SK-N-SH (cell line): ENCODE data around the gene BRD7.

Experiments
- EZH2phosphoT487 ChIP-seq: fragments of 200-600 bp; sonication (generic); IDR thresholded peaks from 2 replicates; pipeline ENCODE4 v1.6.1; 2017; ENCODE audit warnings: low read depth, mixed run types, mild to moderate bottlenecking, antibody characterized with exemption, moderate library complexity, borderline replicate concordance
- FOSL2 ChIP-seq: IDR thresholded peaks from 2 replicates; pipeline ENCODE4 v1.4.0; 2012; ENCODE audit warnings: low read depth, mild to moderate bottlenecking, moderate library complexity, borderline replicate concordance
- JUND ChIP-seq: IDR thresholded peaks from 2 replicates; pipeline ENCODE4 v1.4.0; 2012
- NFIC ChIP-seq: IDR thresholded peaks from 2 replicates; pipeline ENCODE4 v1.4.0; 2012; ENCODE audit warnings: borderline replicate concordance
- POLR2AphosphoS5 ChIP-seq: IDR thresholded peaks from 2 replicates; pipeline ENCODE4 v1.6.1; 2012; ENCODE audit warnings: low read depth, low read length
- RFX5 ChIP-seq: IDR thresholded peaks from 2 replicates; pipeline ENCODE4 v1.6.1; 2012; ENCODE audit warnings: mild to moderate bottlenecking, improper control_type of control experiment, low read length
- SMC3 ChIP-seq: IDR thresholded peaks from 2 replicates; pipeline ENCODE4 v1.6.1; 2012; ENCODE audit warnings: low read depth, low read length, improper control_type of control experiment
- TF ChIP-seq, protein P1 (sequence below): fragments of 200-600 bp; sonication (generic); IDR thresholded peaks from 2 replicates; pipeline ENCODE4 v1.6.1; 2017; ENCODE audit warnings: antibody characterized with exemption, mild to moderate bottlenecking, moderate library complexity
- TF ChIP-seq, protein P2 (sequence below): IDR thresholded peaks from 2 replicates; pipeline ENCODE4 v1.4.0; 2012; ENCODE audit warnings: low read depth
- TF ChIP-seq, protein P3 (sequence below): IDR thresholded peaks from 2 replicates; pipeline ENCODE4 v1.4.0; 2012; ENCODE audit warnings: low read depth, borderline replicate concordance

DNA sequence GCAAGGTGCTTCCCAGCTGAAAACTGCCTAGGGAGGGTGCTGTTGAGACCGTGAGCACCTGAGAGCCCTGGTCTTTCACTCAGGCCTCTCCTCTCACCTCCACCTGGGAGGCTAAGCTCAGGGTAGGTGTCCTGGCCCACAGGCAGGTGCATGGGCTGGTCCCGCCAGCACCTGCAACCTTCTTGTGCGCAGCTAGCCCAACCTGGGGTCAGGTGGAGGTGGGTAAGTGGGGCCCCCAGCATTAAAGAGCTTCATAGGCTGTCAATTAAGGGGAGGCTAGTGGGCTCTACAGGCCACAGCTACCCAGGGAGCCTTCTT lies 93.7 kb downstream of the BRD7 start:
- TF ChIP-seq, protein P1, sequence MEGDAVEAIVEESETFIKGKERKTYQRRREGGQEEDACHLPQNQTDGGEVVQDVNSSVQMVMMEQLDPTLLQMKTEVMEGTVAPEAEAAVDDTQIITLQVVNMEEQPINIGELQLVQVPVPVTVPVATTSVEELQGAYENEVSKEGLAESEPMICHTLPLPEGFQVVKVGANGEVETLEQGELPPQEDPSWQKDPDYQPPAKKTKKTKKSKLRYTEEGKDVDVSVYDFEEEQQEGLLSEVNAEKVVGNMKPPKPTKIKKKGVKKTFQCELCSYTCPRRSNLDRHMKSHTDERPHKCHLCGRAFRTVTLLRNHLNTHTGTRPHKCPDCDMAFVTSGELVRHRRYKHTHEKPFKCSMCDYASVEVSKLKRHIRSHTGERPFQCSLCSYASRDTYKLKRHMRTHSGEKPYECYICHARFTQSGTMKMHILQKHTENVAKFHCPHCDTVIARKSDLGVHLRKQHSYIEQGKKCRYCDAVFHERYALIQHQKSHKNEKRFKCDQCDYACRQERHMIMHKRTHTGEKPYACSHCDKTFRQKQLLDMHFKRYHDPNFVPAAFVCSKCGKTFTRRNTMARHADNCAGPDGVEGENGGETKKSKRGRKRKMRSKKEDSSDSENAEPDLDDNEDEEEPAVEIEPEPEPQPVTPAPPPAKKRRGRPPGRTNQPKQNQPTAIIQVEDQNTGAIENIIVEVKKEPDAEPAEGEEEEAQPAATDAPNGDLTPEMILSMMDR = no peak
- TF ChIP-seq SMC3 (no peak), JUND (no peak), EZH2phosphoT487 (no peak), FOSL2 (no peak), RFX5 (no peak), NFIC (no peak), POLR2AphosphoS5 (no peak)
- TF ChIP-seq, protein P2, sequence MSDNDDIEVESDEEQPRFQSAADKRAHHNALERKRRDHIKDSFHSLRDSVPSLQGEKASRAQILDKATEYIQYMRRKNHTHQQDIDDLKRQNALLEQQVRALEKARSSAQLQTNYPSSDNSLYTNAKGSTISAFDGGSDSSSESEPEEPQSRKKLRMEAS = no peak
- TF ChIP-seq, protein P3, sequence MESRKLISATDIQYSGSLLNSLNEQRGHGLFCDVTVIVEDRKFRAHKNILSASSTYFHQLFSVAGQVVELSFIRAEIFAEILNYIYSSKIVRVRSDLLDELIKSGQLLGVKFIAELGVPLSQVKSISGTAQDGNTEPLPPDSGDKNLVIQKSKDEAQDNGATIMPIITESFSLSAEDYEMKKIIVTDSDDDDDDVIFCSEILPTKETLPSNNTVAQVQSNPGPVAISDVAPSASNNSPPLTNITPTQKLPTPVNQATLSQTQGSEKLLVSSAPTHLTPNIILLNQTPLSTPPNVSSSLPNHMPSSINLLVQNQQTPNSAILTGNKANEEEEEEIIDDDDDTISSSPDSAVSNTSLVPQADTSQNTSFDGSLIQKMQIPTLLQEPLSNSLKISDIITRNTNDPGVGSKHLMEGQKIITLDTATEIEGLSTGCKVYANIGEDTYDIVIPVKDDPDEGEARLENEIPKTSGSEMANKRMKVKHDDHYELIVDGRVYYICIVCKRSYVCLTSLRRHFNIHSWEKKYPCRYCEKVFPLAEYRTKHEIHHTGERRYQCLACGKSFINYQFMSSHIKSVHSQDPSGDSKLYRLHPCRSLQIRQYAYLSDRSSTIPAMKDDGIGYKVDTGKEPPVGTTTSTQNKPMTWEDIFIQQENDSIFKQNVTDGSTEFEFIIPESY = no peak
